Loucy (cell line): Measurements from ENCODE around the gene ANK3.

Source experiments
- H2AFZ ChIP-seq: fragments of 200-600 bp; sonication (generic); 2 replicates; pipeline ENCODE4 v1.6.0; 2016; ENCODE audit warnings: antibody characterized with exemption, mild to moderate bottlenecking, low read length, moderate library complexity
- H3F3A ChIP-seq: fragments of 200-600 bp; 2 replicates; pipeline ENCODE4 v1.6.0; 2016; ENCODE audit warnings: antibody characterized with exemption, low read depth, mild to moderate bottlenecking
- H3K27me3 ChIP-seq: fragments of 200-600 bp; sonication (generic); 2 replicates; pipeline ENCODE4 v1.6.1; 2014; ENCODE audit warnings: low read length, mild to moderate bottlenecking; ENCODE audit not compliant: insufficient read depth, poor library complexity, severe bottlenecking
- H3K36me3 ChIP-seq: fragments of 200-600 bp; sonication (generic); 2 replicates; pipeline ENCODE4 v1.6.1; 2016; ENCODE audit warnings: low read length; ENCODE audit not compliant: insufficient read depth
- H3K4me1 ChIP-seq: fragments of 200-600 bp; sonication (generic); 2 replicates; pipeline ENCODE4 v1.5.1; 2014; ENCODE audit warnings: low read length, mild to moderate bottlenecking; ENCODE audit not compliant: insufficient read depth, poor library complexity, severe bottlenecking
- H3K4me2 ChIP-seq: fragments of 200-600 bp; sonication (generic); 2 replicates; pipeline ENCODE4 v1.6.0; 2014; ENCODE audit warnings: antibody characterized with exemption, low read length, low read depth, mild to moderate bottlenecking; ENCODE audit not compliant: poor library complexity, severe bottlenecking
- H3K4me3 ChIP-seq: fragments of 200-600 bp; sonication (generic); 2 replicates; pipeline ENCODE4 v1.5.1; 2014; ENCODE audit warnings: low read length, mild to moderate bottlenecking, mixed read lengths; ENCODE audit not compliant: poor library complexity, severe bottlenecking
- H3K79me2 ChIP-seq: fragments of 200-600 bp; sonication (generic); 2 replicates; pipeline ENCODE4 v1.6.1; 2014; ENCODE audit warnings: low read length; ENCODE audit not compliant: insufficient read depth
- H3K9ac ChIP-seq: fragments of 200-600 bp; sonication (generic); 2 replicates; pipeline ENCODE4 v1.6.0; 2014; ENCODE audit warnings: mild to moderate bottlenecking, low read depth, low read length, moderate library complexity; ENCODE audit not compliant: poor library complexity, severe bottlenecking
- H3K9me2 ChIP-seq: fragments of 200-600 bp; sonication (generic); replicated peaks from 2 replicates; pipeline ENCODE4 v1.6.1; 2016; ENCODE audit warnings: low read depth, low read length, mixed read lengths
- H3K9me3 ChIP-seq: fragments of 200-600 bp; sonication (generic); 2 replicates; pipeline ENCODE4 v1.6.1; 2014; ENCODE audit warnings: mild to moderate bottlenecking, antibody characterized with exemption, low read length, low read depth; ENCODE audit not compliant: insufficient read depth
- H4K20me1 ChIP-seq: fragments of 200-600 bp; sonication (generic); 2 replicates; pipeline ENCODE4 v1.6.0; 2014; ENCODE audit warnings: antibody characterized with exemption, low read length, mild to moderate bottlenecking; ENCODE audit not compliant: insufficient read depth, poor library complexity, severe bottlenecking
- CTCF ChIP-seq: fragments of 200-600 bp; sonication (generic); conservative IDR thresholded peaks from 2 replicates; pipeline ENCODE4 v1.5.1; 2014; ENCODE audit warnings: mild to moderate bottlenecking, antibody characterized with exemption, low read length
- EZH2phosphoT487 ChIP-seq: fragments of 200-600 bp; IDR thresholded peaks from 2 replicates; pipeline ENCODE4 v1.6.1; 2018; ENCODE audit warnings: antibody characterized with exemption, mild to moderate bottlenecking, moderate library complexity, borderline replicate concordance

ANK3 gene

DNA sequence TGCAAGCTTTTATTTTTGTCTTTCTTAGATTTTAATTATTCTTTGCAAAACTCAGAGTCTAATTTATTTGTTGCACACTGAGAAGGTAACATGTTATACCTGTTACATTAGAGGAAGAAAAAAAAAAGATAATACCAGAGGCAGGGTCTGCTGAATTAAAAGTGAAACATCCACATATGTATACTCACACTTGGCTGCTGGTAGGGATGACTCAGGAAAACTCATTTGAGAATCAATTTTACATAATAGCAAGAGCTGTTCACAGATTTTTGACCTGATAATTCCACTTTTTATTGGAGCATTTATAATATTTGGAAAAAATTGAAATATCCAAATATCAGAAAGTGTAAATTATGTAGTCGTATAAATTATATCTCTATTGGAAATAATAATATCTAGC lies 405.3 kb downstream of the ANK3 start:
- no peaks in the 10 kb centered on the region for H3K36me3 ChIP-seq
- no peaks in the 10 kb centered on the region for H4K20me1 ChIP-seq
- H3K79me2 ChIP-seq = no peaks in the 10 kb centered on the region
- H3K9me3 ChIP-seq = no peaks in the 10 kb centered on the region
- H3K9me2 ChIP-seq = no peaks in the 10 kb centered on the region
- H3K9ac ChIP-seq = no peak overlapping the region
- no peak overlapping the region for H3K4me3 ChIP-seq
- H3K4me2 ChIP-seq = no peak overlapping the region
- no peaks in the 10 kb centered on the region for H3K4me1 ChIP-seq
- no peak for TF ChIP-seq EZH2phosphoT487
- no peaks in the 10 kb centered on the region for H3F3A ChIP-seq
- no peaks in the 10 kb centered on the region for H3K27me3 ChIP-seq
- no peak overlapping the region for H2AFZ ChIP-seq

DNA sequence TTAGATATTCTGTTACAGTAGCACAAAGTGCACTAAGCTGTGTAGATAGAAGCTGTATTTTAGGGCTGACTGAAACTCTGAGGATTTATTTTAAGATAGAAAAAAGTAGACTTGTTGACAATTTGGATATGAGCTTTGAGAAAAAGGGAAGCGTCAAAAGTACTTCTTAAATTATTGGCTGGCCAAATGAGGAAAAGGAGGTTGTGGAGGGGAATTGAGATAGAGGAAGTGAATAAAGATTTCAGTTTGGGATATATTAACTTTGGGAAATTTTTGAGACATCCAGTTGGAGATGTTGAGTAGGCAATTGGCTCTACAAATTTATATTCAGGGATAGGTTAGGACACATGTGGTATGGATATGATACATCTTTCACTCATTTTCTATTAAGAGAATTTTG lies 409.3 kb downstream of the ANK3 start:
- Histone ChIP-seq H3K9me3 (peaks cover 9% of the 10 kb centered on the region; the same call in 1 of the 2 replicates), H4K20me1 (no peaks in the 10 kb centered on the region), H3K4me3 (no peak overlapping the region), H3K4me1 (no peaks in the 10 kb centered on the region), H3K9ac (no peak overlapping the region), H3K9me2 (no peaks in the 10 kb centered on the region), H3K27me3 (no peaks in the 10 kb centered on the region), H2AFZ (no peak overlapping the region), H3K4me2 (no peak overlapping the region), H3K79me2 (no peaks in the 10 kb centered on the region), H3K36me3 (no peaks in the 10 kb centered on the region), H3F3A (no peaks in the 10 kb centered on the region)
- TF ChIP-seq EZH2phosphoT487 = no peak
- TF ChIP-seq CTCF = no peak

DNA sequence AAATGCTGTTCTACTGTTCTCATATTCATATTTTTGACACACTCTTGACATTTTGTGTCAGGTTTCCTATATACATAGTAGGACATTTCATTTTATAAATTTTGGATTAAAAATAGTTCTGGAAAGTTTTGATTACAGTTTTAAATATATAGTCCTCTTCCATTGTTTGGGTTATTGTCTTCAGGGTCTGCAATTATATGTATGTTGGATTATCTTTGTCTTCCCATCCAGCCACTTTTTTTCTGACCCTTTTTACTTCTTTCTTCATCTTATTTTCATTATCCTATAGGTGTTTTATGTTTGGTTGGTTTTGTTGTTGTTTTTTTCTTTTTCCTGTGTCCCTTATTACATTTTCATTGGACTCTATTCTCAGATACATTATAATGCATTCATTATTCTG lies 412.2 kb downstream of the ANK3 start:
- H2AFZ ChIP-seq = no peak overlapping the region

More for the DNA sequence above, 412.2 kb downstream of the ANK3 start:
- H4K20me1 ChIP-seq = no peaks in the 10 kb centered on the region
- no peak for TF ChIP-seq CTCF
- TF ChIP-seq EZH2phosphoT487 = no peak
- peaks cover 9% of the 10 kb centered on the region; the same call in 1 of the 2 replicates for H3K9me3 ChIP-seq
- H3F3A ChIP-seq = no peaks in the 10 kb centered on the region
- H3K9me2 ChIP-seq = no peaks in the 10 kb centered on the region
- no peaks in the 10 kb centered on the region for H3K4me1 ChIP-seq
- H3K36me3 ChIP-seq = no peaks in the 10 kb centered on the region
- no peaks in the 10 kb centered on the region for H3K79me2 ChIP-seq
- H3K4me2 ChIP-seq = no peak overlapping the region
- no peak overlapping the region for H3K4me3 ChIP-seq
- no peaks in the 10 kb centered on the region for H3K27me3 ChIP-seq
- no peak overlapping the region for H3K9ac ChIP-seq
